NB4 (cell line): Measurements from ENCODE around the gene CCNC.

Source experiments
- CTCF ChIP-seq: IDR thresholded peaks from one replicate; pipeline ENCODE4 v1.5.1; 2012; ENCODE audit warnings: low read depth, low read length
- MAX ChIP-seq: IDR thresholded peaks from 2 replicates; pipeline ENCODE4 v1.6.1; 2011; ENCODE audit warnings: low read depth, low read length
- POLR2A ChIP-seq: IDR thresholded peaks from 2 replicates; pipeline ENCODE4 v1.6.1; 2011; ENCODE audit warnings: mild to moderate bottlenecking; ENCODE audit not compliant: insufficient read length; ENCODE audit errors: extremely low read depth

GRCh38 chr6:99543968-99544367, 24.5 kb downstream of the CCNC start:
- TF ChIP-seq POLR2A (no peak), CTCF (no peak), MAX (no peak)
